ENCODE results near the gene RGS6. TPM values are rescaled to one million over a fixed set of nuclear protein-coding genes. Genes with fewer than 3 reads are reported as not detected.
A peak's percentile ranks its signal among the peaks of the same experiment; 100 is the strongest.

The RGS6 gene
- total RNA-seq, 1 experiment from 2014 or later, result not detected

DNA sequence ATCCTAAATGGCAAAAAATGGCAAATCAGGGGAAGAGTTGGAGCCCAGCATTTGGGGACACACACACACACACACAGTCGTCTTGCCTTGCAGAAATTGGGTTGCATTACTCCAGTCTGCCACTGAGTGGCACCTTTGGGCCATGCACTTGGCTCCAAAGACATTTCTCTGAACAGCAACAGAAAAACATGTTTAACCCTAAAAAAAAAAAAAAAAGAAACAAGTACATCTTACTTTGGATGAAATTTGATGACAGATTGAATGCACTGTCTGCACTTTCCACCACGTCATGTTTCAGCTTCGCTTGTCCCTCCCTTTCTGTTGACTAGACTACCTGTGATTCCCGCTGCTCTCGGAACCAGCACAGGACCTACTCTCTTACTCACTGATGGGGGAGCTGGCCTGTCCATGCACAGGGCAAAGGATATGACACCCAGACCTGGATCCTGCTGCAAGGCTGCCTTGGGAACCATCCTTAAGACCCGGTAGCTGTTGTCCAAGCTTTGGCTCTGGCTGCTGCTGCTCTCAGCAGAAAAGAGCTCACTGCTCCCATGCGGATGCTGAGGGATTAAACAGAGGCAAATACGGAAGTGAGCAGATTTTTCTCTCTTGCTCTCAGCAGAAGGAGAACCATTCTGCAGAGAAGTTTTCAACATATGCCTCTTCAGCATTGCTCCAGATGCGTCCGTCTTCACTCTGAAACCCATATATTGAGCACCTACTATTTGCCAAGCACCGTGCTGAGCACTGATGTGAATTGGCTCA is 584.9 kb downstream of the RGS6 start:
- CTCF ChIA-PET, result interaction anchor here (0.6 to 3.2 kb wide), 6 partner anchors 9 to 431 kb away, joined by 3 to 15 read pairs (median 4); partner anchors contain the start of gene DPF3
- no peak overlapping the region for H3K27ac Mint-ChIP-seq (ENCODE audit: unreplicated experiment)
- BruUV-seq (replicated peaks), result no TSS peak
- H3K4me3 Mint-ChIP-seq (ENCODE audit: low read depth, unreplicated experiment), result no peak overlapping the region
- H3K27me3 Mint-ChIP-seq (ENCODE audit: unreplicated experiment), result peaks cover 5% of the 10 kb centered on the region
- H3K9me3 Mint-ChIP-seq (ENCODE audit: low read depth, unreplicated experiment), result no peaks in the 10 kb centered on the region
- H3K36me3 Mint-ChIP-seq (ENCODE audit: insufficient read depth, unreplicated experiment), result no peaks in the 10 kb centered on the region
- intact Hi-C loops (cut with micrococcal nuclease; ENCODE audit: unreplicated experiment), result loop anchor here (1.0 to 5.0 kb wide), 2 partner anchors 265 to 388 kb away; no protein-coding TSS in a partner anchor
- TF ChIP-seq, protein P1, sequence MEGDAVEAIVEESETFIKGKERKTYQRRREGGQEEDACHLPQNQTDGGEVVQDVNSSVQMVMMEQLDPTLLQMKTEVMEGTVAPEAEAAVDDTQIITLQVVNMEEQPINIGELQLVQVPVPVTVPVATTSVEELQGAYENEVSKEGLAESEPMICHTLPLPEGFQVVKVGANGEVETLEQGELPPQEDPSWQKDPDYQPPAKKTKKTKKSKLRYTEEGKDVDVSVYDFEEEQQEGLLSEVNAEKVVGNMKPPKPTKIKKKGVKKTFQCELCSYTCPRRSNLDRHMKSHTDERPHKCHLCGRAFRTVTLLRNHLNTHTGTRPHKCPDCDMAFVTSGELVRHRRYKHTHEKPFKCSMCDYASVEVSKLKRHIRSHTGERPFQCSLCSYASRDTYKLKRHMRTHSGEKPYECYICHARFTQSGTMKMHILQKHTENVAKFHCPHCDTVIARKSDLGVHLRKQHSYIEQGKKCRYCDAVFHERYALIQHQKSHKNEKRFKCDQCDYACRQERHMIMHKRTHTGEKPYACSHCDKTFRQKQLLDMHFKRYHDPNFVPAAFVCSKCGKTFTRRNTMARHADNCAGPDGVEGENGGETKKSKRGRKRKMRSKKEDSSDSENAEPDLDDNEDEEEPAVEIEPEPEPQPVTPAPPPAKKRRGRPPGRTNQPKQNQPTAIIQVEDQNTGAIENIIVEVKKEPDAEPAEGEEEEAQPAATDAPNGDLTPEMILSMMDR (IDR thresholded peaks at IDR 0.05; ENCODE audit: unreplicated experiment), result peak; percentile 86
- no peaks in the 10 kb centered on the region for H3K4me1 Mint-ChIP-seq (ENCODE audit: low read depth, unreplicated experiment)
- peak; percentile 70 for DNase-seq

DNA sequence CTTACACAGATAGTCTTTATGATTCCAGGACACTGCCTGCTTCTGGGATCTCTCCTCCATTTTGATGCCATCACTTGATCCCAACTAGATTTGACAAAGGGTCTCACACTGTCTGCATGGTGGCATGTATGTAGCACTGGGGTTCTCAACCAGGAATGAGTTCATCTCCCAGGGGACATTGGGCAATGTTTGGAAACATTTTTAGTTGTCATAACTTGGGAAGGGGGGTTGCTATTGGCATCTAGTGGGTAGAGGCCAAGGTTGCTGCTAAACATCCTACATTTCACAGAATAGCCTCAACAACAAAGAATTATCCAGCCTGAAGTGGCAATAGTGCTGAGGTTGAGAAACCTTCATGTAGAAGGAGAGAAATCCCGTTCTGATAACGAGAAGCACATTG is 585.5 kb downstream of the RGS6 start:
- Mint-ChIP-seq H3K4me3 (ENCODE audit: low read depth, unreplicated experiment) (no peak overlapping the region), H3K27ac (ENCODE audit: unreplicated experiment) (no peak overlapping the region), H3K36me3 (ENCODE audit: insufficient read depth, unreplicated experiment) (no peaks in the 10 kb centered on the region), H3K9me3 (ENCODE audit: low read depth, unreplicated experiment) (no peaks in the 10 kb centered on the region), H3K27me3 (ENCODE audit: unreplicated experiment) (no peaks in the 10 kb centered on the region), H3K4me1 (ENCODE audit: low read depth, unreplicated experiment) (no peaks in the 10 kb centered on the region)
- no TSS peak for BruUV-seq (replicated peaks)
- intact Hi-C loops (cut with micrococcal nuclease; ENCODE audit: unreplicated experiment), result loop anchor here (1.0 to 5.0 kb wide), 2 partner anchors 265 to 388 kb away; no protein-coding TSS in a partner anchor
- TF ChIP-seq, protein P1 (IDR thresholded peaks at IDR 0.05; ENCODE audit: unreplicated experiment), result no peak
- DNase-seq, result no peak
- CTCF ChIA-PET, result interaction anchor here (0.7 to 3.2 kb wide), 4 partner anchors 338 to 430 kb away, joined by 3 to 15 read pairs (median 8); partner anchors contain the start of gene DPF3

DNA sequence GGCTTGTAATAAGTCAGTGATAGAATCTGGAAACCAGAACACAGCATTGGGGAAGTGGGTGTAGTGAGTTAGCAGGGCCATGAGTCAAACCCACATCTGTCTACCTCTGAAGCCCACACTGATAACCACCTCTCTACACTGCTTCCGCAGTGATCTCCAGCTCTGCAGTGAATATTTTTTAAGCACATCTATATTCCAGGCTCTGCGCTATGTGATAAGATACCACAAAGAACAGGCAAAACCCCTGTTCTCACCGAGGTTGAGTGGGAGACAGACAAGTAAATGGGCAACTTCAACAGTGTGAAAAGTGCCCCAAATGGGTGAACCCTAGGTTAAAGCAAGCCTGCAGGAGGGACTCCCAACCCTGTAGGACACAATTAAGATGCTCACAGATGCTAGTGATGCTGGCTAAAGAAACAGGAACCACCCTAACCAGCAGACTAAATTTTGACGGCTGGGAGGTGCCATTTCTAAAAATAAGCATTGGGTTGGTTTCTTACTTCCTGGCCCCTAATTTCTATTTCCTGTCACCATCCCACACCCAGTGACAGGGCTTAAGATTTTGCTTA is 586.7 kb downstream of the RGS6 start:
- no peaks in the 10 kb centered on the region for H3K9me3 Mint-ChIP-seq (ENCODE audit: low read depth, unreplicated experiment)
- H3K36me3 Mint-ChIP-seq (ENCODE audit: insufficient read depth, unreplicated experiment), result no peaks in the 10 kb centered on the region
- no TSS peak for BruUV-seq (replicated peaks)
- H3K27ac Mint-ChIP-seq (ENCODE audit: unreplicated experiment), result no peak overlapping the region
- TF ChIP-seq, protein P1 (IDR thresholded peaks at IDR 0.05; ENCODE audit: unreplicated experiment), result no peak
- no peaks in the 10 kb centered on the region for H3K4me1 Mint-ChIP-seq (ENCODE audit: low read depth, unreplicated experiment)
- intact Hi-C loops (cut with micrococcal nuclease; ENCODE audit: unreplicated experiment), result loop anchor here (5.0 kb wide), 1 partner anchor 263 kb away; no protein-coding TSS in a partner anchor
- no peak for DNase-seq
- CTCF ChIA-PET, result no interaction called here
- no peaks in the 10 kb centered on the region for H3K27me3 Mint-ChIP-seq (ENCODE audit: unreplicated experiment)
- no peak overlapping the region for H3K4me3 Mint-ChIP-seq (ENCODE audit: low read depth, unreplicated experiment)

DNA sequence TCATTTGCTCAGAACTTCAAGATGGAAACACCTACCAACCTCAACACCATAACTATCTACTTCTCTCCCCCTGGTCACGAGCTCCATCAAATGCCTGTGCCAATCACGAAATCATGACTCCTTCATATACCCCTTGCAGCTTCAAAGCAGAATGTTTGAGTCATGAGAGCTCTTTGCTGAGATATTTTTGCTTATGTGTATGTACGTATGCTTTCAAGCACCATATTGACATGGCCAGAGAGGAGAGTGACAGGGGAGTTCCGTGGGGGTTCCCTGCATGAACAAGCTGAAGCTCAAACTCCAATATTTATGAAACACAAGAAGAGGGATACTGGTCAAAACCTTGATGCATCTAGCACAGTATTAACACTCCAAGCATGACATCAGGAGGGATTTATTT is 587.3 kb downstream of the RGS6 start:
- no peaks in the 10 kb centered on the region for H3K9me3 Mint-ChIP-seq (ENCODE audit: low read depth, unreplicated experiment)
- no TSS peak for BruUV-seq (replicated peaks)

More for the DNA sequence above, 587.3 kb downstream of the RGS6 start:
- H3K4me1 Mint-ChIP-seq (ENCODE audit: low read depth, unreplicated experiment), result no peaks in the 10 kb centered on the region
- no peak for DNase-seq
- TF ChIP-seq, protein P1 (IDR thresholded peaks at IDR 0.05; ENCODE audit: unreplicated experiment), result no peak
- intact Hi-C loops (cut with micrococcal nuclease; ENCODE audit: unreplicated experiment), result loop anchor here (5.0 kb wide), 1 partner anchor 263 kb away; no protein-coding TSS in a partner anchor
- CTCF ChIA-PET, result no interaction called here
- no peak overlapping the region for H3K4me3 Mint-ChIP-seq (ENCODE audit: low read depth, unreplicated experiment)
- H3K36me3 Mint-ChIP-seq (ENCODE audit: insufficient read depth, unreplicated experiment), result no peaks in the 10 kb centered on the region
- H3K27me3 Mint-ChIP-seq (ENCODE audit: unreplicated experiment), result no peaks in the 10 kb centered on the region
- H3K27ac Mint-ChIP-seq (ENCODE audit: unreplicated experiment), result no peak overlapping the region
